ENCODE data around the gene OR2T2.
"Not testable (repeated sequence)": the region's sequence is repeated elsewhere in the genome, so short reads cannot be mapped to it uniquely, and the experiment has no call there.

OR2T2 gene

DNA sequence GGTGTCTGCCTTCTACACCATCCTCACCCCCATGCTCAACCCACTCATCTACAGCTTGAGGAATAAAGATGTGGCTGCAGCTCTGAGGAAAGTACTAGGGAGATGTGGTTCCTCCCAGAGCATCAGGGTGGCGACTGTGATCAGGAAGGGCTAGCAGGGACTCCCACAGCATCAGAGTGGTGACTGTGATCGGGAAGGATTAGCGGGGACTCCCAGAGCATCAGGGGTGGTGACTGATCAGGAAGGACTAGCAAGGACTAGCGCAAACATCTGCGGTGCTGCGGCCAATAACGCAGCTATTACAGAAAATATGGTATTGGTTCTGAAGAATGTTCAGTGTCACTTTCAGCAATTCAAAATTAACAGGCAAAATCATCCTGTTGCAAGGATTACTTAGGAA, 8.2 kb downstream of the OR2T2 start:
- ATAC-seq: not testable (repeated sequence)

DNA sequence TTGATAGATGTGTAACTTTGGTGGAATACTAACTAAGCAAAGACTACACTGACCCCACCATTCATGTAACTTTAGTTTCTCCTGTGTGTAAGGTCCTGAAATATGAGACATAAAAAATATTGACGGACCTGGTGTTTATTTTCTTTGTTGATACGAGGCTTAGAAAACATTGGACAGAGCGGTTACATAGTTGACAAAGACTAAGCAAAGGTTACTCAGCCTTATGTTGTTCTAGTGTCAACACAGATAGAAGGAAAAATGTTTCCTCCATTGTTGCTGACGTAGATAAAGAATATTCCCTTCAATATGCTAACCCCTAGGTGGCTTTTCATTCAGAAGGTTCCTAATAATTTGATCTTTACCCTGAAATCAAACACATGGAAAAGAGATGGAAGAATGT, 9.6 kb downstream of the OR2T2 start:
- not testable (repeated sequence) for ATAC-seq

DNA sequence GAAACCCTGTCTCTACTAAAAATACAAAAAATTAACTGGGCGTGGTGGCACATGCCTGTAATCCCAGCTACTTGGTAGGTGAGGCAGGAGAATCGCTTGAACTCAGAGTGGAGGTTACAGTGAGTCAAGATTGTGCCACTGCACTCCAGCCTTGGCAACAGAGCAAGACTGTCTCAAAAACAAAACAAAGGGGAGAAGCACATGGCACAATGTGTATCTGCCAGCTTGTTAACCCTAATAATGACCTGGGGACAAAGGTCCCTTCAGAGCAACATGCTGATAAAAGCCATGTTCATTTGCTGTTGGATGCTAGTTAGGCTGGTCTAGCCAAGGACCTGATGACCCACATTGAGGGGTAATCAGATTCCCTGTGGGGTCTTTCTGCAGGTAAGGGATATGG, 11.2 kb downstream of the OR2T2 start:
- not testable (repeated sequence) for ATAC-seq

GRCh38 chr1:248459117-248459516, 13.7 kb downstream of the OR2T2 start:
- ATAC-seq: not testable (repeated sequence)

DNA sequence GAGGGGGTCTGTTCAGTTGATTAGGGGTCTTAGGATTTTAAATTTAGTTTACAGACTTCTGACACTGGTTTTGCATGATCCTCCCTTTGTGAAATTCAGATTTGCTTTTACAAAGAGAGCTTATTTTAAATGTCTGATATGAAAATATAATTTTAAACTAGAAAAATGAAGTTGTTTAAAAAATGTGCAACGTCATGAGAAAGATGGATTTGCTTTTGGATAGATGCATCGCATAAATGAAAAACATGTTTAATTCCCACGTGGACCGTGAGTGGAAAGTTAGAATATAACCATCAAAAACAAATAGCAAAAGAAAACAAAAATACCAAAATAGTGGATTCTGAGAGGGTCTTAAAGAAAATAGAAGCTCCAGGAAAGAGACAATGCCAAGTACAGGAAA, 25.7 kb downstream of the OR2T2 start:
- TF ChIP-seq TOX (CRISPR knock-in tag; IDR thresholded peaks at IDR 0.05; ENCODE audit: borderline replicate concordance): no peak
- TF ChIP-seq, protein P1, sequence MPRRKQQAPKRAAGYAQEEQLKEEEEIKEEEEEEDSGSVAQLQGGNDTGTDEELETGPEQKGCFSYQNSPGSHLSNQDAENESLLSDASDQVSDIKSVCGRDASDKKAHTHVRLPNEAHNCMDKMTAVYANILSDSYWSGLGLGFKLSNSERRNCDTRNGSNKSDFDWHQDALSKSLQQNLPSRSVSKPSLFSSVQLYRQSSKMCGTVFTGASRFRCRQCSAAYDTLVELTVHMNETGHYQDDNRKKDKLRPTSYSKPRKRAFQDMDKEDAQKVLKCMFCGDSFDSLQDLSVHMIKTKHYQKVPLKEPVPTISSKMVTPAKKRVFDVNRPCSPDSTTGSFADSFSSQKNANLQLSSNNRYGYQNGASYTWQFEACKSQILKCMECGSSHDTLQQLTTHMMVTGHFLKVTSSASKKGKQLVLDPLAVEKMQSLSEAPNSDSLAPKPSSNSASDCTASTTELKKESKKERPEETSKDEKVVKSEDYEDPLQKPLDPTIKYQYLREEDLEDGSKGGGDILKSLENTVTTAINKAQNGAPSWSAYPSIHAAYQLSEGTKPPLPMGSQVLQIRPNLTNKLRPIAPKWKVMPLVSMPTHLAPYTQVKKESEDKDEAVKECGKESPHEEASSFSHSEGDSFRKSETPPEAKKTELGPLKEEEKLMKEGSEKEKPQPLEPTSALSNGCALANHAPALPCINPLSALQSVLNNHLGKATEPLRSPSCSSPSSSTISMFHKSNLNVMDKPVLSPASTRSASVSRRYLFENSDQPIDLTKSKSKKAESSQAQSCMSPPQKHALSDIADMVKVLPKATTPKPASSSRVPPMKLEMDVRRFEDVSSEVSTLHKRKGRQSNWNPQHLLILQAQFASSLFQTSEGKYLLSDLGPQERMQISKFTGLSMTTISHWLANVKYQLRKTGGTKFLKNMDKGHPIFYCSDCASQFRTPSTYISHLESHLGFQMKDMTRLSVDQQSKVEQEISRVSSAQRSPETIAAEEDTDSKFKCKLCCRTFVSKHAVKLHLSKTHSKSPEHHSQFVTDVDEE (CRISPR knock-in tag; IDR thresholded peaks at IDR 0.05): no peak
- TF ChIP-seq ZFP3 (CRISPR knock-in tag; IDR thresholded peaks at IDR 0.05): no peak
- TF ChIP-seq PPARA (CRISPR knock-in tag; IDR thresholded peaks at IDR 0.05; ENCODE audit: borderline replicate concordance): no peak
- no peak for TF ChIP-seq ISL1 (CRISPR knock-in tag; IDR thresholded peaks at IDR 0.05)
- TF ChIP-seq CSDC2 (CRISPR knock-in tag; IDR thresholded peaks at IDR 0.05): no peak
- TF ChIP-seq POU6F1 (CRISPR knock-in tag; IDR thresholded peaks at IDR 0.05; ENCODE audit: borderline replicate concordance, low read depth): no peak
- TF ChIP-seq ARNTL (CRISPR knock-in tag; IDR thresholded peaks at IDR 0.05; ENCODE audit: borderline replicate concordance, low read depth): no peak
- no peak for TF ChIP-seq ZC3H10 (CRISPR knock-in tag; IDR thresholded peaks at IDR 0.05)
- TF ChIP-seq, protein P2, sequence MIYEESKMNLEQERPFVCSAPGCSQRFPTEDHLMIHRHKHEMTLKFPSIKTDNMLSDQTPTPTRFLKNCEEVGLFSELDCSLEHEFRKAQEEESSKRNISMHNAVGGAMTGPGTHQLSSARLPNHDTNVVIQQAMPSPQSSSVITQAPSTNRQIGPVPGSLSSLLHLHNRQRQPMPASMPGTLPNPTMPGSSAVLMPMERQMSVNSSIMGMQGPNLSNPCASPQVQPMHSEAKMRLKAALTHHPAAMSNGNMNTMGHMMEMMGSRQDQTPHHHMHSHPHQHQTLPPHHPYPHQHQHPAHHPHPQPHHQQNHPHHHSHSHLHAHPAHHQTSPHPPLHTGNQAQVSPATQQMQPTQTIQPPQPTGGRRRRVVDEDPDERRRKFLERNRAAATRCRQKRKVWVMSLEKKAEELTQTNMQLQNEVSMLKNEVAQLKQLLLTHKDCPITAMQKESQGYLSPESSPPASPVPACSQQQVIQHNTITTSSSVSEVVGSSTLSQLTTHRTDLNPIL (CRISPR knock-in tag; IDR thresholded peaks at IDR 0.05; ENCODE audit: low read depth): no peak
- no peak for TF ChIP-seq ZFP30 (CRISPR knock-in tag; IDR thresholded peaks at IDR 0.05)
- no peak for TF ChIP-seq SNAI2 (CRISPR knock-in tag; IDR thresholded peaks at IDR 0.05)
- TF ChIP-seq, protein P3, sequence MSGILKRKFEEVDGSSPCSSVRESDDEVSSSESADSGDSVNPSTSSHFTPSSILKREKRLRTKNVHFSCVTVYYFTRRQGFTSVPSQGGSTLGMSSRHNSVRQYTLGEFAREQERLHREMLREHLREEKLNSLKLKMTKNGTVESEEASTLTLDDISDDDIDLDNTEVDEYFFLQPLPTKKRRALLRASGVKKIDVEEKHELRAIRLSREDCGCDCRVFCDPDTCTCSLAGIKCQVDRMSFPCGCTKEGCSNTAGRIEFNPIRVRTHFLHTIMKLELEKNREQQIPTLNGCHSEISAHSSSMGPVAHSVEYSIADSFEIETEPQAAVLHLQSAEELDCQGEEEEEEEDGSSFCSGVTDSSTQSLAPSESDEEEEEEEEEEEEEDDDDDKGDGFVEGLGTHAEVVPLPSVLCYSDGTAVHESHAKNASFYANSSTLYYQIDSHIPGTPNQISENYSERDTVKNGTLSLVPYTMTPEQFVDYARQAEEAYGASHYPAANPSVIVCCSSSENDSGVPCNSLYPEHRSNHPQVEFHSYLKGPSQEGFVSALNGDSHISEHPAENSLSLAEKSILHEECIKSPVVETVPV (CRISPR knock-in tag; IDR thresholded peaks at IDR 0.05): no peak
- no peak for TF ChIP-seq ZNF565 (CRISPR knock-in tag; conservative IDR thresholded peaks at IDR 0.05; ENCODE audit: low read depth)
- no peak for TF ChIP-seq ZNF8 (CRISPR knock-in tag; IDR thresholded peaks at IDR 0.05)
- TF ChIP-seq OSR1 (CRISPR knock-in tag; IDR thresholded peaks at IDR 0.05): no peak
- no peak for ATAC-seq

DNA sequence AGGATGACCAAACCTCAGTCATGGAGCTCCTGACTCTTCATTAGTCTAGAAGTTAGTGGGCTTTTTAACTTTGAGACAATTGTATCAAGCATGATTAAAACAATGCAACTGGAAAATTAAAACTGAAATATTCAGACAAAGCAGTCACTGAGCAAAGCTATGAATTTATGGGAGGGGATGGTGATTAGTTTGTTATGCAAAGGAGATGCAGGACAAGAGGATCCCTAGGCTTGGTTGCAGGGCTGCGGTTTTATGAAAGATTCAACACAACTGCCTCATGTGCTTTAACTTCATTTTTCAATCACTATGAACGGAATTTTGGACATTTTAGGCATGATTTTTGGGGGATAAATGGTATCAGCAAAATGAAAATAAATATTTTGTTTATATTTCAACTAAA, 26.7 kb downstream of the OR2T2 start:
- ATAC-seq: not testable (repeated sequence)

GRCh38 chr1:248473051-248473450, 27.6 kb downstream of the OR2T2 start, which contains the start of gene OR2T3:
TSS of gene OR2T3 (plus strand) at chr1:248473351. CDS start at chr1:248473351, 0 bp downstream.
- ATAC-seq: not testable (repeated sequence)

GRCh38 chr1:248475660-248476059, 30.2 kb downstream of the OR2T2 start:
- not testable (repeated sequence) for ATAC-seq

GRCh38 chr1:248481686-248482579, 36.5 kb downstream of the OR2T2 start:
- not testable (repeated sequence) for ATAC-seq

- not testable (repeated sequence) for ATAC-seq
These were observed 42.9 kb downstream of the OR2T2 start, which contains the start of gene OR2T5 for GRCh38 chr1:248488289-248488688. TSS of gene OR2T5 (plus strand) at chr1:248488589. CDS start at chr1:248488589, 0 bp downstream.

- ATAC-seq: not testable (repeated sequence)
These were observed 51.2 kb downstream of the OR2T2 start for GRCh38 chr1:248496661-248497060.

Data from SK-N-SH treated with all-trans-retinoic acid at 6 μM for 48 hours (cell line).